Measurements from ENCODE around the gene AP5S1. TPM values are rescaled to one million over a fixed set of nuclear protein-coding genes. Genes with fewer than 3 reads are reported as not detected.

The AP5S1 gene
- total RNA-seq, 1 experiment from 2014 or later: 29.2 TPM

DNA sequence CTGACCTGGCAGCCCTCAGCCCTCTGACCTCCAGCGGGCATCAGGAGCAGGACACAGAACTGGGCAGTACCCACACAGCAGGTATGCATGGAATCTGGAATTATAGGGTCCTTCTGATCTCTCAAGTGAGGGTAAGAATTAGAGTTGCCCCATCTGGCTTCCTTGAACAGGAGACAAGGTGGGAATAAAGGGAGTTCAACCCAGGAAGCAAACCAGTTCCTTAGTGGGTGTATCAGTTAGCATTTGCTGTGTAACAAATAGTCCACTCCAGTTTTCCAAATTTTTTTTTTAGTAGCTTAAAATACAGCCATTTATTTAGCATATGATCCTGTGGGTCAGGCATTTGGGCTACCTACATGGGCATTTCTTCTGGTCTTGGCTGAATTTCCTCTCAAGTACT, 42.0 kb downstream of the AP5S1 start:
- in situ Hi-C loops (cut with HindIII; ENCODE audit: low pct_unique_long_range_greater_than_20kb, low sequenced_read_pairs): no loop called here
- DNase-seq (ENCODE audit: low read depth, low spot score): no peak

DNA sequence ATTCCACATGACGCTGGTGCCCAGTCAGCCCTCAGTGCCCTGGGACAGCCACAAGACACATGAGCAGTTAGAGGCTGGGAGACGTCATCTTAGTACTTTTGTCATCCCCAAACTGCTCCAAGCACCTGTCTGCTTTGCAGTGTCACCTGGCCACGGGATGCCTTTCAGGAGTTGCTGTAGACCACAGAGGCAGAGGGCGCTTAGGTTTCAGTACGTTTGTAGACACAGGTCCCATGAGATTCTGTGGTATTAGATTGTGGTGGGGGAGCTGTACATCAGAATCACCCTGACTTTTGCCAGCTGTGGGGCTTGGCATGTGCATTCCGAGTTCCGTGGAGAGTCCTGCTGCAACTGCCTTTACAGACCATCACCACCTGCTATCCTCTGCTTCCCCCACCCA, 43.0 kb downstream of the AP5S1 start:
- no peak for DNase-seq (ENCODE audit: low read depth, low spot score)
- in situ Hi-C loops (cut with HindIII; ENCODE audit: low pct_unique_long_range_greater_than_20kb, low sequenced_read_pairs): no loop called here

DNA sequence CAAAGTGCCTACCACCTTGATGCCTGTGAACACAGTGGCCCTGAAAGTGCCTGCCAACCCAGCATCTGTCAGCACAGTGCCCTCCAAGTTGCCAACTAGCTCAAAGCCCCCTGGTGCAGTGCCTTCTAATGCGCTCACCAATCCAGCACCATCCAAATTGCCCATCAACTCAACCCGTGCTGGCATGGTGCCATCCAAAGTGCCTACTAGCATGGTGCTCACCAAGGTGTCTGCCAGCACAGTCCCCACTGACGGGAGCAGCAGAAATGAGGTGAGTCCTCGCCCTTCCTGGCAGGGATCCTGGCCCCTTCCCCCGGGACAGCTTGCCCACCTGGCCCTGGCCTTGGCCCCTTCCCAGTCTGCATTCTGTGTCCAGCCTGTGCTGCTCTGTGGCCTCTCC, 44.2 kb downstream of the AP5S1 start:
- in situ Hi-C loops (cut with HindIII; ENCODE audit: low pct_unique_long_range_greater_than_20kb, low sequenced_read_pairs): no loop called here
- no peak for DNase-seq (ENCODE audit: low read depth, low spot score)

DNA sequence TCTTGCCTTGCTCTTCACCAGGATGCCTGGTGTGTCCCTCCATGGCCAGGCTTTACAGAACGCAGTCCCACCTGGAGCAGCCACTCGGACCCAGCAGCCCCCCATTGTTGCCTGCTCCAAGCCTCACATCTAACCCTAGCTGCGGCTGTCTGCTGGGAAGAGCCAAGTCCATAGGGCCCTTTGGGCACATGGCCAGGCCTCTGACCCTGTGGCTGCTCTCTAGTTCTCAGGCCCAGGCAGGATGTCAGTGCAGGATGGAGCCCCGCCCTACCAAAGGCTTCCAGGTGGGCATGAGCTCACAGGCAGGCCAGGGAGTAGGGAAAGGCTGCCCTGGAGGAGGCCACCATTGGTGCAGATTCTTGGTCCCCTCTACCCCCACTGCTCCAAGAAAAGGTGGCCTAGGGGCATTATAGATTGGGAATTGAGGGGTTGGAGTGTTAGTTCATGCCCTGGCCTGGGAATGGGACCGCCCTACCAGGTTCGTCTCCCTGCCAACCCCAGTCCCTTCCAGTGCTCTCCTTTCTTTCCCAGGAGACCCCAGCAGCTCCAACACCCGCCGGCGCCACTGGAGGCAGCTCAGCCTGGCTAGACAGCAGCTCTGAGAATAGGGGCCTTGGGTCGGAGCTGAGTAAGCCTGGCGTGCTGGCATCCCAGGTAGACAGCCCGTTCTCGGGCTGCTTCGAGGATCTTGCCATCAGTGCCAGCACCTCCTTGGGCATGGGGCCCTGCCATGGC, 45.0 kb downstream of the AP5S1 start:
- DNase-seq (ENCODE audit: low read depth, low spot score): no peak
- in situ Hi-C loops (cut with HindIII; ENCODE audit: low pct_unique_long_range_greater_than_20kb, low sequenced_read_pairs): no loop called here

DNA sequence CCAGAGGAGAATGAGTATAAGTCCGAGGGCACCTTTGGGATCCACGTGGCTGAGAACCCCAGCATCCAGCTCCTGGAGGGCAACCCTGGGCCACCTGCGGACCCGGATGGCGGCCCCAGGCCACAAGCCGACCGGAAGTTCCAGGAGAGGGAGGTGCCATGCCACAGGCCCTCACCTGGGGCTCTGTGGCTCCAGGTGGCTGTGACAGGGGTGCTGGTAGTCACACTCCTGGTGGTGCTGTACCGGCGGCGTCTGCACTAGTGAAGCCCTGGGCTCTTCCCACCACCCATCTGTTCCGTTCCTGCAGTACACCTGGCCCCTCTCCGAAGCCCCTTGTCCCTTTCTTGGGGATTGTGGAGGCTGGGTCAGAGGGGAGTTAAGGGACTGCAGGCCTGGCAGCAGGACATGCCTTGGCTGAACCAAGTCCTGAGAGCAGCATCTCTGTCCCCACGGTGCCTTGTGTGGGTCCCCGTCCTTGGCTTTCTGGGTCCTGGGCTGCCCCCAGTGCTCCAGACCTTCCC, 45.6 kb downstream of the AP5S1 start:
- no peak for DNase-seq (ENCODE audit: low read depth, low spot score)
- in situ Hi-C loops (cut with HindIII; ENCODE audit: low pct_unique_long_range_greater_than_20kb, low sequenced_read_pairs): no loop called here

DNA sequence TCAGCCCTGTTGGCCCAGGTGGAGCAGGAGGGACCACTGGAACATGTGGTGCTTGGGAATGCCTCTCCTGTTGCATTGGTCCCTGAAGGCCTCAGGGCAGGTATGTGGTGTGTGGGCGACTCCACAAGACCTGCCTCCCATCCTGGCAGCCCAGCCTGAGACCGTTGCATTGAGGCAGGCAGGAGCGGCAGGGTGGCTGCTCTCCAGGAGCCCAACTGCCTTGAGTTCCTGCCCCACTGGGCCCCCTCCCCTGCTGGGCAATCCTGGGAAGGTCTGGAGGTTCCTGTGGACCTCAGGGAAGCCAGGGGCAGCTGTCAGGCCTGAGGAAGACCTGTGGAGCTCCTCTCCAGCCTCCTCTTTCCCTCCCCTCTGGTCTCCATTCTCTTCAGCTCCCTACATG, 46.1 kb downstream of the AP5S1 start:
- DNase-seq (ENCODE audit: low read depth, low spot score): no peak
- in situ Hi-C loops (cut with HindIII; ENCODE audit: low pct_unique_long_range_greater_than_20kb, low sequenced_read_pairs): no loop called here

DNA sequence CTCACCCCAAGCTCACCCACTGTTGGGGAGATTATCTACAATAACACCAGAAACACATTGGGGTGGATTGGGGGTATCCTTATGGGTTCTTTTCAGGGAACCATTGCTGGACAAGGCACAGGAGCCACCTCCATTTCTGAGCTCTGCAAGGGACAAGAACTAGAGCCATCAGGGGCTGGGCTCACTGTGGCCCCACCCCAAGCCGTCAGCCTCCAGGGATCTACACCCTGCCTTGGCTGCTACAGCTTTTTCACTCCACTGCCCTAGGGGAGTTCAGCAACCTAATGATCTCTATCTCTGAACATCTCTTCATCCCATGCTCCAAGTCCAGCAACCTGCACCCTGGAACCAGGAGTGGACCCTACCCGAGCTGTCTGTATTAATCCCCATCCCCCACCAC, 47.5 kb downstream of the AP5S1 start:
- DNase-seq (ENCODE audit: low read depth, low spot score): no peak
- in situ Hi-C loops (cut with HindIII; ENCODE audit: low pct_unique_long_range_greater_than_20kb, low sequenced_read_pairs): no loop called here

GRCh38 chr20:3869839-3870634, 49.7 kb downstream of the AP5S1 start:
- in situ Hi-C loops (cut with HindIII; ENCODE audit: low pct_unique_long_range_greater_than_20kb, low sequenced_read_pairs): no loop called here
- no peak for DNase-seq (ENCODE audit: low read depth, low spot score)

- DNase-seq (ENCODE audit: low read depth, low spot score): no peak
Measured at GRCh38 chr20:3871550-3872265, 51.4 kb downstream of the AP5S1 start.

GRCh38 chr20:3873507-3873906, 53.2 kb downstream of the AP5S1 start:
- DNase-seq (ENCODE audit: low read depth, low spot score): no peak
- in situ Hi-C loops (cut with HindIII; ENCODE audit: low pct_unique_long_range_greater_than_20kb, low sequenced_read_pairs): no loop called here

More at GRCh38 chr20:3871550-3872265, 51.4 kb downstream of the AP5S1 start:
- in situ Hi-C loops (cut with HindIII; ENCODE audit: low pct_unique_long_range_greater_than_20kb, low sequenced_read_pairs): no loop called here

- no peak for DNase-seq (ENCODE audit: low read depth, low spot score)
- in situ Hi-C loops (cut with HindIII; ENCODE audit: low pct_unique_long_range_greater_than_20kb, low sequenced_read_pairs): no loop called here
Measured at GRCh38 chr20:3874194-3874844, 54.0 kb downstream of the AP5S1 start.

DNA sequence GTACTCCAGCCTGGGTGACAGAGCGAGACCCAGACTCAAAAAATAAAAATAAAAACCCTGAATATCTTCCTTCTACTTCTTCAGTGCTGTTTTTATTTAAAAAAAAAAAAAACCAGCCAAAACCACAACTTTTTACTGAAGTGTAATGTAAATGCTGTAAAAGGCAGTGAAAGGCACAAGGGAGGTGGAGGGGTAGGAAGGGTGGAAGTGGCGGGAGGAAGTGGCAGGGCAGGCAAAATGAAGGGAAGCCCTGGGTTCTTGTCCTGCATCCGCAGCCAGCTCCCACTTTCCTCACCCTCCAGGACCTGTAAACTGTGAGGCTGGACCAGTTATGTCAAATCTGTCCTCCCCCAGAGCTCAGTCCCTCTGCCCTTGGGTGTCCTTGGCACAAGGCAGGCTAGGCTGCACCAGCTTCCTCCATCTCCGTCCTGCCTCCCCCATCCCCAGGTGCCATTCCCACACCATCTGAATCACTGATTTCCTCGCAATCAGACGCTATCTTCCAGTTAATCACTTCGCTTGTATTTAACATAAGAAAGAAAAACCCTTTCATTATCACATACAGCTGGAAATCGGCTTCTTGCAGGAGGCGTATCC, 55.1 kb downstream of the AP5S1 start:
- no peak for DNase-seq (ENCODE audit: low read depth, low spot score)

GRCh38 chr20:3876000-3876399, 55.7 kb downstream of the AP5S1 start:
- DNase-seq (ENCODE audit: low read depth, low spot score): no peak
- in situ Hi-C loops (cut with HindIII; ENCODE audit: low pct_unique_long_range_greater_than_20kb, low sequenced_read_pairs): no loop called here

More for the DNA sequence above, 55.1 kb downstream of the AP5S1 start:
- in situ Hi-C loops (cut with HindIII; ENCODE audit: low pct_unique_long_range_greater_than_20kb, low sequenced_read_pairs): no loop called here

- no peak for DNase-seq (ENCODE audit: low read depth, low spot score)
- in situ Hi-C loops (cut with HindIII; ENCODE audit: low pct_unique_long_range_greater_than_20kb, low sequenced_read_pairs): no loop called here
Measured at GRCh38 chr20:3876676-3877075, 56.3 kb downstream of the AP5S1 start.
